ENCODE results near the gene GPR176.

GPR176 gene

GRCh38 chr15:39887832-39888231 is 32.2 kb downstream of the GPR176 start:
- no peak overlapping the region for H3K4me3 ChIP-seq (ENCODE audit: low read depth, low read length)
- peak; percentile 60 for TF ChIP-seq CTCF (conservative IDR thresholded peaks at IDR 0.05; ENCODE audit: low read depth, low read length)
- peak; percentile 65 for DNase-seq (ENCODE audit: low read depth)

- DNase-seq (ENCODE audit: low read depth) = no peak
- TF ChIP-seq CTCF (conservative IDR thresholded peaks at IDR 0.05; ENCODE audit: low read depth, low read length) = no peak
- H3K4me3 ChIP-seq (ENCODE audit: low read depth, low read length) = no peak overlapping the region
Observed at GRCh38 chr15:39887211-39887610, 32.9 kb downstream of the GPR176 start.

- TF ChIP-seq CTCF (conservative IDR thresholded peaks at IDR 0.05; ENCODE audit: low read depth, low read length) = no peak
- H3K4me3 ChIP-seq (ENCODE audit: low read depth, low read length) = no peak overlapping the region
- DNase-seq (ENCODE audit: low read depth) = no peak
Observed at GRCh38 chr15:39886418-39886817, 33.6 kb downstream of the GPR176 start.

- no peak overlapping the region for H3K4me3 ChIP-seq (ENCODE audit: low read depth, low read length)
- no peak for DNase-seq (ENCODE audit: low read depth)
- no peak for TF ChIP-seq CTCF (conservative IDR thresholded peaks at IDR 0.05; ENCODE audit: low read depth, low read length)
Observed at GRCh38 chr15:39885099-39885777, 34.8 kb downstream of the GPR176 start.

- TF ChIP-seq CTCF (conservative IDR thresholded peaks at IDR 0.05; ENCODE audit: low read depth, low read length) = no peak
- DNase-seq (ENCODE audit: low read depth) = no peak
- H3K4me3 ChIP-seq (ENCODE audit: low read depth, low read length) = no peak overlapping the region
Observed at GRCh38 chr15:39884351-39884750, 35.7 kb downstream of the GPR176 start.

GRCh38 chr15:39882602-39883001 is 37.5 kb downstream of the GPR176 start:
- no peak for DNase-seq (ENCODE audit: low read depth)
- no peak for TF ChIP-seq CTCF (conservative IDR thresholded peaks at IDR 0.05; ENCODE audit: low read depth, low read length)
- no peak overlapping the region for H3K4me3 ChIP-seq (ENCODE audit: low read depth, low read length)

GRCh38 chr15:39881790-39882189 is 38.3 kb downstream of the GPR176 start:
- H3K4me3 ChIP-seq (ENCODE audit: low read depth, low read length) = no peak overlapping the region
- no peak for TF ChIP-seq CTCF (conservative IDR thresholded peaks at IDR 0.05; ENCODE audit: low read depth, low read length)
- DNase-seq (ENCODE audit: low read depth) = no peak

Data from choroid plexus epithelial cell (primary cell).